ENCODE data around the gene FERMT3.

FERMT3 gene

DNA sequence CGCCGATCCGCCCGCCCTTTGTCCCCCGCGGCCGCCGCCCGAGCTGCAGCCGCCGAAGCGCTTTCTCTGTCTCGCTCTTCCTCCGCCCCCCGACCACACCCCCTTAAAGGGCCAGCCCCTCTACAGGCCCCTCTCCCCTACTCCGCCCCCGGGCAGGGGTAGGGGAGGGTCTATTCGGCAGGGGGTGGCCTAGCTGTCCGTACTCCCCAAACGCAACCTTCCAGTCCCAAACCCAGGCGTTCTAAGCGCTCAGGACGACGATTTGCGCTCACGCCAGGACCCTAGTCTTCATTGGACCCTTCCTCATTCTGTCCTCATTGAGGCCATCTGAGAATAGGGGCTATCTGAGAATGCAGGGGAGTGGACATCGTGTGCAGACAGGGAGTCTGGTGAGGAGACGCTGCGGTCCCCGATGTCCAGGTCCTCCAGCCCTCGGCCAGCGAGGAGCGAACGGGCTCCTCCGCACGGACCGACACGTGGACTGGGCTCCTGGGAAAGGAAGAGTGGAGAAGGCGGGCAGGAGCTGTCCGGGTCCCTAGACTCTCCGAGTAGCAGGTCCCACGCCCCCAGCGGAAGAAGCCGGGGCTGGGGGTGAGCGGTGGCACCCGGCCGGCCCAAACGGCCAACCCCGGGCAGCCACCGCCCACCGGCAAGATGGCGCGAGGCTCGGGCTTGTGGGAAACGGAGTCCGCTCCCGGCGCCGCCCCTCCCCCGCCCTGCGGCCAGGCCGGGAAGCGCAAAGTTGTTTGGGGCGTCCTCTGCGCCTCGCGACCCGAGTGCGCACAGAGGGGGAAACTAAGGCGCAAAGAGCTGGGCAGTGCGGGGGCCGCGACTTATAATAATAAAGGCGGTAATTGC is 40.6 kb downstream of the FERMT3 start, which contains the start of gene PPP1R14B:
PPP1R14B (minus strand) TSS at position 73 of the 858 bp plus-strand sequence. CDS start 270 bp downstream, outside the sequence.
- Histone ChIP-seq H3K4me1 (ENCODE audit: control extremely low read depth in 1 of 4, control insufficient read depth in 4 of 4, insufficient read depth in 4 of 4, low read length in 3 of 4) (peaks cover 2 to 79% (median 78%) of the 10 kb centered on the region in 4 experiments), H3K27ac (ENCODE audit: insufficient read depth in 1 of 2, low read depth in 1 of 2, low read length in 2 of 2, poor library complexity in 1 of 2, severe bottlenecking in 2 of 2) (peak within 1 kb of the TSS in 1 of 2 experiments; percentile 75), H3K9me3 (ENCODE audit: control extremely low read depth in 1 of 5, control insufficient read depth in 4 of 5, insufficient read depth in 2 of 5, low read depth in 1 of 5, low read length in 4 of 5) (no peaks in the 10 kb centered on the region), H3K27me3 (replicated peaks in 2 of 5; ENCODE audit: control insufficient read depth in 4 of 5, insufficient read depth in 5 of 5, low read length in 4 of 5) (no peaks in the 10 kb centered on the region), H3K4me3 (ENCODE audit: control insufficient read depth in 1 of 7, extremely low read depth in 1 of 7, insufficient read depth in 4 of 7, low read depth in 2 of 7, low read length in 6 of 7) (peak within 1 kb of the TSS; percentile 52 to 98 (median 86)), H3K36me3 (ENCODE audit: control insufficient read depth in 4 of 4, insufficient read depth in 4 of 4, low read length in 3 of 4) (peaks cover 0 to 20% (median 12%) of the 10 kb centered on the region in 4 experiments)
- peak; percentile 73 to 87 (median 83) for DNase-seq
- ChIA-PET POLR2A (interaction anchor here (1.0 to 7.6 kb wide), 3 partner anchors 38 to 41 kb away, joined by 3 to 74 read pairs (median 3); partner anchors contain the start of genes FERMT3 and GPR137), CTCF (interaction anchor here (1.4 to 12.2 kb wide), 5 partner anchors 10 to 106 kb away, joined by 3 to 177 read pairs (median 6); partner anchors contain the start of gene FERMT3)
- 2% methylated on average over 43 of the region's 74 CpGs for WGBS (ENCODE audit: insufficient coverage)

DNA sequence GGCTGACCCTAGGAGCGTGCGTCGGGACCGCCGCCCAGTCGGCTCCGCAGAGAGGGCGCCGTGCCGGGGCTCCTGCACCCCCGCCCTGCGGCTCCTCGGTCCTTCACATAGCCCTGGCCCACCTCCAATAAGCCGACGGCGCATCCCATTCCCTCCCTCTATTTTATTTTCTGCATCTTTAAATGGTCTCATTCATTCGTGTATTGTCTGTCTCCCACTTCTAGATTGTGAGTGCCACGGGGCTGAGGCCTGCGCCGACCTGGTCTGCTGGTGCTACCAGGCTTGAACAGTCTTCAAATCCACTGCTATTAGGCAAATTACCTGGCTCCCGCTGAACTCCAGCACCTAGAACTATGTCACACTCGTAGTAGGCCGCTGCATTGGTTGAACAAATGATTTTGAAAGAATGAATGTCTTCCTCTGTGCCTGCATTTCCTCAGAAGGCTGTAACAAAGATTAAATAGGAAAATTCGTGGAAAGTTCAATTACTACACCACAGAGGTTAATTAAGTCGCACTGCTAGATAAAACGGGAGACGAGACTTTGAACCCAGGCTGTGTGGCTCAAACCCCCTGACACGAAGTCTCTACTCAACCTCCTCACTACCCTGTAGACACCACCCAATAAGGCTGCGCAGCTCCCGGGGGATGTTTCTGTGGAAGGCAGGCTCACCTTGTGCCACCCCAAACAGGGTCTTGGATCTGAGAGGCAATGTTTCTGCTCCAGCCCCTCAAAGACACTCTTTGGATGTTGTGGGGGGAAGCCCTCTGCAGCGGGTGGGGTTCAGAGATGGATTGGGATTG is 41.4 kb downstream of the FERMT3 start:
- H3K4me1 ChIP-seq (ENCODE audit: control extremely low read depth in 1 of 4, control insufficient read depth in 4 of 4, insufficient read depth in 4 of 4, low read length in 3 of 4) = peaks cover 0 to 79% (median 78%) of the 10 kb centered on the region in 4 experiments

DNA sequence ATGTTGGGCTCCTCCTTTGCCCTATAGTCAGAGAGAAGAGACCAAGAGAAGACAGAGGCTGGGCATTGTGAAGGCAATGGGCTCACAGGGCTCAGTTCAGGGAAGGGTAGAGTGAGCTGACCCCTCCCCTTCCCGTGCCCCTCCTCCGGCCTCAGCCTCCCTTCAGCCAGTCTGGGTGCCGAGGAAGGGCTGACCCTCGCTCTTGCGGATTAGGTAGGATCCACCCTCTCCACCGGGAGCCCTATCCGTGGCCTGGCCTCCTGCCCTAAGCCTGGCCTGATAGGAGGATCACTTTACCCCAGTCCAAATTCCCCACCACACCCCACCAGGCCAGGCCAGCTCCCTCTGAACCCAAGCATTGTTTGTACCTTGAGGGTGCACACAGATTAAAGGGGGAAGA is 42.1 kb downstream of the FERMT3 start:
- 93% methylated on average over 2 of the region's 7 CpGs for WGBS (ENCODE audit: insufficient coverage)
- peaks cover 0 to 74% (median 72%) of the 10 kb centered on the region in 4 experiments for H3K4me1 ChIP-seq (ENCODE audit: control extremely low read depth in 1 of 4, control insufficient read depth in 4 of 4, insufficient read depth in 4 of 4, low read length in 3 of 4)
- H3K27me3 ChIP-seq (replicated peaks in 2 of 5; ENCODE audit: control insufficient read depth in 4 of 5, insufficient read depth in 5 of 5, low read length in 4 of 5) = no peaks in the 10 kb centered on the region
- H3K27ac ChIP-seq (ENCODE audit: insufficient read depth in 1 of 2, low read depth in 1 of 2, low read length in 2 of 2, poor library complexity in 1 of 2, severe bottlenecking in 2 of 2) = no peak overlapping the region
- CTCF ChIA-PET = interaction anchor here (1.2 to 12.2 kb wide), 5 partner anchors 12 to 54 kb away, joined by 3 to 177 read pairs (median 37); partner anchors contain the start of genes CATSPERZ and FERMT3
- peaks cover 0 to 10% (median 7%) of the 10 kb centered on the region in 4 experiments for H3K36me3 ChIP-seq (ENCODE audit: control insufficient read depth in 4 of 4, insufficient read depth in 4 of 4, low read length in 3 of 4)
- POLR2A ChIA-PET = no interaction called here
- no peaks in the 10 kb centered on the region for H3K9me3 ChIP-seq (ENCODE audit: control extremely low read depth in 1 of 5, control insufficient read depth in 4 of 5, insufficient read depth in 2 of 5, low read depth in 1 of 5, low read length in 4 of 5)
- no peak for DNase-seq
- no peak overlapping the region for H3K4me3 ChIP-seq (ENCODE audit: control insufficient read depth in 1 of 7, extremely low read depth in 1 of 7, insufficient read depth in 4 of 7, low read depth in 2 of 7, low read length in 6 of 7)

More for the DNA sequence above, 41.4 kb downstream of the FERMT3 start:
- POLR2A ChIA-PET = interaction anchor here (1.0 kb wide), 1 partner anchor 37 kb away, joined by 3 read pairs; the partner anchor contains the start of gene GPR137
- 58% methylated on average over 27 of the region's 31 CpGs for WGBS (ENCODE audit: insufficient coverage)
- CTCF ChIA-PET = interaction anchor here (2.0 to 12.2 kb wide), 4 partner anchors 11 to 55 kb away, joined by 6 to 177 read pairs (median 72); partner anchors contain the start of genes CATSPERZ and FERMT3
- H3K27ac ChIP-seq (ENCODE audit: insufficient read depth in 1 of 2, low read depth in 1 of 2, low read length in 2 of 2, poor library complexity in 1 of 2, severe bottlenecking in 2 of 2) = no peak overlapping the region
- H3K27me3 ChIP-seq (replicated peaks in 2 of 5; ENCODE audit: control insufficient read depth in 4 of 5, insufficient read depth in 5 of 5, low read length in 4 of 5) = no peaks in the 10 kb centered on the region
- H3K36me3 ChIP-seq (ENCODE audit: control insufficient read depth in 4 of 4, insufficient read depth in 4 of 4, low read length in 3 of 4) = peaks cover 0 to 17% (median 12%) of the 10 kb centered on the region in 4 experiments
- peak overlapping the region in 6 of 7 experiments; percentile 50 to 98 (median 86) for H3K4me3 ChIP-seq (ENCODE audit: control insufficient read depth in 1 of 7, extremely low read depth in 1 of 7, insufficient read depth in 4 of 7, low read depth in 2 of 7, low read length in 6 of 7)
- H3K9me3 ChIP-seq (ENCODE audit: control extremely low read depth in 1 of 5, control insufficient read depth in 4 of 5, insufficient read depth in 2 of 5, low read depth in 1 of 5, low read length in 4 of 5) = no peaks in the 10 kb centered on the region
- DNase-seq = no peak

DNA sequence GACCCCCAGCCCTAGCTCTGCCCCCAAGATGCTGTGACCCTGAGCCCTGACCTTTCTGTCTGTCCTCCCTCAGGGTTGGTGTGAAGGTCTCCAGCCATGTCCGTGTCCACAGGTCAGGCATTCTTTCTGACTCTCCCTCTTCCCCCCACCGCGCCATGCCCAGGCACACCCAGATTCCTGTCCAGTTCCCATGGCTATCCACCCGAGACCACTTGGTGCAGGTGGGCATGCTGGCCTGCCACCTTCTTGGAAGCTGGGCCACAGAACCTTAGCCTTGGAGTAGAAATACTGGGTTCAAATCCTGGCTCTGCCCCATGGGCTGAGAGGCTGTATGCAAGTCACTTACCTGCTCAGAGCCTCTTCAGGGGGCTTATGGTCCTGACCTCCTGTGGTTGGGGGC is 42.5 kb downstream of the FERMT3 start:
- 100% methylated on average over 4 of the region's 4 CpGs for WGBS (ENCODE audit: insufficient coverage)
- H3K36me3 ChIP-seq (ENCODE audit: control insufficient read depth in 4 of 4, insufficient read depth in 4 of 4, low read length in 3 of 4) = peaks cover 0 to 7% (median 3%) of the 10 kb centered on the region in 4 experiments
- DNase-seq = no peak
- H3K27ac ChIP-seq (ENCODE audit: insufficient read depth in 1 of 2, low read depth in 1 of 2, low read length in 2 of 2, poor library complexity in 1 of 2, severe bottlenecking in 2 of 2) = no peak overlapping the region
- H3K4me1 ChIP-seq (ENCODE audit: control extremely low read depth in 1 of 4, control insufficient read depth in 4 of 4, insufficient read depth in 4 of 4, low read length in 3 of 4) = peaks cover 0 to 72% (median 68%) of the 10 kb centered on the region in 4 experiments
- H3K27me3 ChIP-seq (replicated peaks in 2 of 5; ENCODE audit: control insufficient read depth in 4 of 5, insufficient read depth in 5 of 5, low read length in 4 of 5) = no peaks in the 10 kb centered on the region
- CTCF ChIA-PET = interaction anchor here (1.2 to 12.2 kb wide), 6 partner anchors 11 to 54 kb away, joined by 3 to 177 read pairs (median 24); partner anchors contain the start of genes CATSPERZ and FERMT3
- H3K9me3 ChIP-seq (ENCODE audit: control extremely low read depth in 1 of 5, control insufficient read depth in 4 of 5, insufficient read depth in 2 of 5, low read depth in 1 of 5, low read length in 4 of 5) = no peaks in the 10 kb centered on the region
- no peak overlapping the region for H3K4me3 ChIP-seq (ENCODE audit: control insufficient read depth in 1 of 7, extremely low read depth in 1 of 7, insufficient read depth in 4 of 7, low read depth in 2 of 7, low read length in 6 of 7)
- POLR2A ChIA-PET = interaction anchor here (1.6 kb wide), 1 partner anchor 19 kb away, joined by 4 read pairs; no protein-coding TSS in a partner anchor

DNA sequence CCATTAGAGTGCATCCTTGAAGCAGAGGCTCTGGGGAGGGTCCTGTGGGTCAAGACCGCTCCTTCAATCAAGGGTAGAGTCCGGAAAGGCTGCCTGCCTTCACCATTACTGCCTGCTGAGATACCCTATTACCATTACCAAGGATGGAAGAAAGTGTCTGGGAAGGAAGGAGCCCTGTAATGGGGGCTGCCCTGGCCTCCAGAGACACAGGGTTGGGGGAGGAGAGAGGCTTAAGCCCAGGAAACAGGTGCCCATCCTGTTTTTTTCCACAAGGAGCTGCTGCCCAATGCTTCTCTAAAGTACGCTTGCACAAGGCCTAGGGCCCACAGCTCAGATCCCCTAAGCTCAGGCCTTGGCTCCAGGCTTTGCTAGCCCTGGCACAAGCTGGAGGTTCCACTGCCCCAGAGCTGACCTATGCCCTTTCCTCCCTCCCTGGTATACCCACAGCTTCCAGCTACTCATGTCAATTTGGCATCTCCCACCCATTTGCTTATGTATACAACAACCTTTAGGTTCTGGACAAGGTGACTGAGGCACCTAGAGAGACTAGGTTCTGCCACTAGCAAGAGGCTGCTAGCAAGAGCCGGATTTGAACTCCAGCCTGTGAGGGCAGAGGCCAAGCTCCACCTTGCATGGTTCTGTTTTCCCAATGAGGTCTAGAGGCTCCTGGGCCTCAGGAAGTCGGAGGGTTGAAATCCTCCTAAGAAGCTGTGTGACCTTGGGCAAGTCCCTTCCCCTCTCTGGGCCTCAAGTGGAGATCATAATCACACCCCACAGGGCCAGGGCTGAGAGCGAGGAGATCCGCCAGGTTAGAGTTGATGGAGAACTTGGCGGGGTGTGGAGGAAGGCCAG is 43.3 kb downstream of the FERMT3 start:
- H3K4me3 ChIP-seq (ENCODE audit: control insufficient read depth in 1 of 7, extremely low read depth in 1 of 7, insufficient read depth in 4 of 7, low read depth in 2 of 7, low read length in 6 of 7) = peak overlapping the region in 2 of 7 experiments; percentile 33 to 55
- H3K9me3 ChIP-seq (ENCODE audit: control extremely low read depth in 1 of 5, control insufficient read depth in 4 of 5, insufficient read depth in 2 of 5, low read depth in 1 of 5, low read length in 4 of 5) = no peaks in the 10 kb centered on the region
- CTCF ChIA-PET = interaction anchor here (1.0 to 12.2 kb wide), 13 partner anchors 10 to 108 kb away, joined by 3 to 177 read pairs (median 6); partner anchors contain the start of genes BAD, CATSPERZ and FERMT3
- no peak overlapping the region for H3K27ac ChIP-seq (ENCODE audit: insufficient read depth in 1 of 2, low read depth in 1 of 2, low read length in 2 of 2, poor library complexity in 1 of 2, severe bottlenecking in 2 of 2)
- peaks cover 0 to 65% (median 62%) of the 10 kb centered on the region in 4 experiments for H3K4me1 ChIP-seq (ENCODE audit: control extremely low read depth in 1 of 4, control insufficient read depth in 4 of 4, insufficient read depth in 4 of 4, low read length in 3 of 4)
- no peaks in the 10 kb centered on the region for H3K27me3 ChIP-seq (replicated peaks in 2 of 5; ENCODE audit: control insufficient read depth in 4 of 5, insufficient read depth in 5 of 5, low read length in 4 of 5)
- POLR2A ChIA-PET = interaction anchor here (1.2 to 1.7 kb wide), 4 partner anchors 18 to 68 kb away, joined by 3 to 10 read pairs (median 5); partner anchors contain the start of genes FERMT3 and TRMT112
- no peak for DNase-seq
- 87% methylated on average over 7 of the region's 8 CpGs for WGBS (ENCODE audit: insufficient coverage)
- H3K36me3 ChIP-seq (ENCODE audit: control insufficient read depth in 4 of 4, insufficient read depth in 4 of 4, low read length in 3 of 4) = peaks cover 0 to 12% (median 2%) of the 10 kb centered on the region in 4 experiments
